NCI-H2081 (cell line): ENCODE data around the gene FRMPD1.
"Not testable (repeated sequence)": the region's sequence is repeated elsewhere in the genome, so short reads cannot be mapped to it uniquely, and the experiment has no call there.

Experiments
- DNase-seq, 2 experiments: peaks; one replicate each; lab custom pipeline; 2025; lab: John Stamatoyannopoulos, UW

FRMPD1 gene, protein sequence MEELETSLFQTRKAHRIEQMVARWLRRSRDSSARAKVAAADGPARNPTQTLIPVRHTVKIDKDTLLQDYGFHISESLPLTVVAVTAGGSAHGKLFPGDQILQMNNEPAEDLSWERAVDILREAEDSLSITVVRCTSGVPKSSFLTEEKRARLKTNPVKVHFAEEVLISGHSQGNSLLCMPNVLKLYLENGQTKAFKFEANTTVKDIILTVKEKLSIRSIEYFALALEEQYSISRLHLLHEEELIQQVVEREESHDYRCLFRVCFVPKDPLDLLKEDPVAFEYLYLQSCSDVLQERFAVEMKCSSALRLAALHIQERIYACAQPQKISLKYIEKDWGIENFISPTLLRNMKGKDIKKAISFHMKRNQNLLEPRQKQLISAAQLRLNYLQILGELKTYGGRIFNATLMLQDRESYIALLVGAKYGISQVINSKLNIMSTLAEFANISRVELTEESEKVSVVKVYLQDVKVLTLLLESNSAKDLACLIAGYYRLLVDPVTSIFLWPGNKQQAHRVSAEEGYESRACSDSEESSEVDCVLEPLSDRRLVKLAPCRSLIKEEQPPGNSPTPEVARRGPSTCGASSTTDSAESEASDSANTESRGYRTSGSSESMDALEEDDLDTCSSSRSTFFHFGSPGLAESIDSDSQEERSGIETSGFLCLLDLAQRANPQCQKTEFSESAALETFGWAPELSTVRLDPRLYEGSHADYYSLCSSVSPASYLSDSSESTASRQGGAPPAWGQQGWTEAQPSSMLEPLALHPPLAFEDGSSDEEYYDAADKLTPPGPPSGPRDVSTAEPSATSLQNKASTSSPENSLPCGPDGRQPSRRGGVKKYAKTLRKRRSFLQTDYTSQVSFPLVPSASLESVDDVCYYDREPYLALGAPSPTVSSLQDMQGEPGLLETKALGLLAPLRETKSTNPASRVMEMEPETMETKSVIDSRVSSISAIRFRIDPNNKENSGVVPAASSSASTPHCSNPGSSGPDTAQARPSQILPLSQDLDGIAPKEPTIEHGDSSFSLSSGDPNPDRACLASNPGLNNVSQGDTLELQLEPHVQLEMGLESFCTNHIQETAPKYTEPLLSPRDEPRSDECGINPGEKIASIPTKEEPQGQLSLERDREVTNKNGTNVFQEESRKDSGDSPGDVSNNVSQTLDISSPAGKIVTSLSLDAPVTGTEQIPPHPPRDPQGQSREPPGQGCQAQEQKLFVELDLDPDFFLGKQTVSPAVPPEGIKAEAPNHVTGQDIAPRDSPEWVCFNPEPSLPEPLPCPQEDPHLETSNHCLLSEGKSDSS (N-terminal part only)

DNA sequence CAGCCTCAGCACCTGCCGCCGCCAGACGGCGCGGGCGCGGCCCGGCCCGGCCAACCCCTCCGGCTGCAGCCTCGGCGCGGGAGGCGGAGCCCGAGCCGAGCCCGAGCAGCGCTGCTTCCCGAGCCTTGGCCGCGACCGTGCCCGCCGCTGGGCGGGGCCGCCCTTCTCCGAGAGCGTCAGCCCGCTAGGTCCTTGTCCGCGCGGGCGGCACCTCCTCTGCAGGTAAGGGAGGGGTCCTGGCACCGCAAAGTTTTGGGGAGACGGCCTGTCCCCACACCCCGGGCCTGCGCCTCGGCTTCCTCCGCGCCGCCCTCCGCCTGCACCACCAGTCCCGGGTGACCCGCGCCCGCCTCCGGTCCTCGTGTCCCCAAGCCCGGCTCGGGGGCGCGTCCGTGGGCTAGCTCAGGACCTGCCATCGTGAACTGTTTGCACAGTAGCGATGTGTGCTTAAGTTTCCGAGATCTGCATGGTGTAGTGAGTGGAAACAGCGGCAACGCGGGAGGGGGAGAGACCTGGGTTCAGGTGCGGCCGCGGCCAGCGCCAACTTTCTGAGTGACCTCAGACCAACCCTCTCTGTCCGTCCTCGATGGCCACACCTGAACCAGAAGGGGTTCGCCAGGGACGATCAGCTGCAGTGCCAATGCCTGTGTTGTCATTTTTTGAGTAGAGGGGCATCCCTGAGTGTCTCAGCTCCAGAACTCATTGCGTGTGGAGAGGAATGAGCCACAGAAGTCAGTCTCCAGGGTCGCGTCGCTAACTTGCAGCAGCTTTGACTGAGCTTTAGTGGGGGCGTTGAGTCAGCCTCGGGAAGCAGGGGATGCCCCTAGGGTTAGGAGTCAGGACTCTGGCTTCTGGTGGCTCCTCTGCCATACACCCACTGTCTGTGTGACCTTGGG is at the start of gene FRMPD1:
TSS of gene FRMPD1 (plus strand) at position 82 of the 896 bp plus-strand sequence. CDS start 41,688 bp downstream, outside the sequence.
- peak; percentile 53 to 82 for DNase-seq

DNA sequence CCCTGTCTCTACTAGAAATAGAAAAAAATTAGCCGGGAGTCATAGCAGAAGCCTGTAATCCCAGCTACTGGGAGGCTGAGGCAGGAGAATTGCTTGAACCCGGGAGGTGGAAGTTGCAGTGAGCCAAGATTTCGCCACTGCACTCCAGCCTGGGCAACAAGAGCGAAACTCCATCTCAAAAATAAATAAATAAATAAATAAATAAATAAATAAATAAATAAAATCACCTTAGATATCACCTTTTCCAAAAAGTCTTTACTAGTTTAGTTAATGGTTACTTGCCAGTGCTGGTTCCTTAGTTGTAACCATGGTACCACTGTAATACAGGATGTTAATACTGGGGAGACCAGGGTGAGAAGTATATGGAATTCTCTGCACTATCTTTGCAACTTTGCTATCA is 48.7 kb upstream of the FRMPD1 start:
- not testable (repeated sequence) for DNase-seq

DNA sequence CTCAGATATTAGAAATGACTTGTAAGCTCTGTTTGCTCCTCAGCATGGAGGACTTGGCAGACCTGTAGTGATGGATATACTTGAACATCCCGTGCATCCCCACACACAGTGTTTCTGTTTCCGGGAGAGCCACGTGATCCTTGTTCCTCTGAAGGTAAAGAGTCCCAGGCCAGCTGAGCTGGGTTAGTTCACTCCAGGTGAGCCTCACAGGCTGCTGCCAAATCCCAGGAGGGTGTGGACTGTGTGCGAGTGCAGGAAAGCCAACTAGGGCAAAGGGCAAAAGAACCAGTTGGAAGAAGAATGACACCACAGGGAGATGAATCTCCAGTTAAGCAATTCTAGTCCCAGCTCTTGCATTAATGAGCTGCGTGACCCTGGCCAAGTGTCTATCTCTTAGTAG is 47.9 kb upstream of the FRMPD1 start:
- DNase-seq: no peak

- no peak for DNase-seq
Observed at GRCh38 chr9:37604296-37604695, 46.5 kb upstream of the FRMPD1 start.

DNA sequence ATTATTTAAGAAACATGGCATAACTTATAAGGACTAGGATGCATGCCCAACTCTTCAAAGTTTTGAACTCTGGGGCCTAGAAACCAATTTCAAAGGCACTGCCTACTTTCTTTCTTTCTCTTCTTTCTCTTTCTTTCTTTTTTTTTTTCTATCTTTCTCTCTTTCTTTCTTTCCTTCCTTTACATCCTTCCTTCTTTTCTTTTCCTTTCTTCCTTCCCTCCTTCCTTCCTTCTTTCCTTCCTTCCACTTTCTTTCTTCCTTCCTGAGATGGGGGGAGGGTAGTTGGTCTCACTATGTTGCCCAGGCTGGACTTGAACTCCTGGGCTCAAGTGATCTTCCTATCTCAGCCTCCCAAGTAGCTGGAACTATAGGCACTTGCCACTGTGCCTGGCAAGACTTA is 42.5 kb upstream of the FRMPD1 start:
- DNase-seq: no peak

- no peak for DNase-seq
Observed at GRCh38 chr9:37609735-37610397, 40.9 kb upstream of the FRMPD1 start.

- no peak for DNase-seq
Observed at GRCh38 chr9:37611014-37611413, 39.7 kb upstream of the FRMPD1 start.

DNA sequence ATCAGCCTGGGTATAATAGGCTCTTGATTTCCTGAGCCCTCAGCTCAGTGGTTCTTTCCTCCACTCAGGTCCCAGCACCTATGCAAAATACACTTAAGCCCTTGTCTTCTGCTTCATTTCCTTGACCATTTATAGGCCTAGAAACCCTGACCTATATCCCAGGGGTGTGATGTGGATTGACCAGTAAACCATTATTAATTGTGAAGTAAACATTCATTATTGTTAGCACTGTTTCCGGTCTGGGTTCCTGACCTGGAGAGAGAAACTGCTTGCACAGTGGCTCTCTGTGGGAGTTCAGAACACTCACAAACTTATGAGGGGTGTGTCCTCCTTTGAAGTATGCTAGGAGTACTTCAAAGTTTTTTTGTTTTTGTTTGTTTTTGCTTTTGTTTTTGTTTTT is 38.8 kb upstream of the FRMPD1 start:
- no peak for DNase-seq

DNA sequence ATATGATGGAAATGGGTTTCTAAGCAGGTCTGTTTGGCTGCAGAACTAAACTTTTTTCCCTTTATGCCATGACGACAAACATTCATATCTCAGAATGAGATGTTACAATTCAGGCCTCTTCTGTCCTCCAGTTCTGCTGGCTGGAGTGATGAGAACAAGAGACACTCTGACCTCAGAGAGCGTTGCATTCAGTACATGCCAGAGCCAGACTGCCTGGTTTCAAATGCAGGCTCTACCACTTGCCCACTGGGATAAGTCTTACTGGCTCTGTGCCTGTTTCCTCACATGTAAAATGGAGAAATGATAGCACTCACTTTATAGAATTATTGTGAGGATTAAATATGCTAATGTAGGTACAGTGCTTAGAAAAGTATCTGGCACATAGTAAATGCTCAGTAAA is 33.6 kb upstream of the FRMPD1 start:
- no peak for DNase-seq

DNA sequence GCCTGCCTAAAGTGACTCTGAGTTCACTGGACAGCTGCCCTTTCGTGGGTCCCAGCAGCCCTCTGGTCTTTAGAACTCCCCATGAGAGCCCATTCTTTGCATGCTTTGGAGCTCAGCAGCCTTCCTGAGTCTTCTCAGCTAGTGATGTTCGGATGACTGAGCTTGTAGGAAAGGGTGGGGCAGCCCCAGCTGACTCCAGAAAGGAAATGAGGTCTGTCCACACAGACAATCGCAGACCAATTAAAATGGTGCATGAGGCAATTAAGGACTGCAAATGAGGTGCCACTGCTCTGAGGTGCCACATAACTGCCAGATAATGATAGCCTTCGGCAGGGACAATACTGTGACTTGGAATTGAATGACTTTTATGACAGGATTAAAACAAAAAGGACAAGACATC is 32.9 kb upstream of the FRMPD1 start:
- peak; percentile 32 to 85 for DNase-seq

- DNase-seq: peak in 1 of 2 experiments; percentile 16
Observed at GRCh38 chr9:37618817-37619216, 31.9 kb upstream of the FRMPD1 start.

DNA sequence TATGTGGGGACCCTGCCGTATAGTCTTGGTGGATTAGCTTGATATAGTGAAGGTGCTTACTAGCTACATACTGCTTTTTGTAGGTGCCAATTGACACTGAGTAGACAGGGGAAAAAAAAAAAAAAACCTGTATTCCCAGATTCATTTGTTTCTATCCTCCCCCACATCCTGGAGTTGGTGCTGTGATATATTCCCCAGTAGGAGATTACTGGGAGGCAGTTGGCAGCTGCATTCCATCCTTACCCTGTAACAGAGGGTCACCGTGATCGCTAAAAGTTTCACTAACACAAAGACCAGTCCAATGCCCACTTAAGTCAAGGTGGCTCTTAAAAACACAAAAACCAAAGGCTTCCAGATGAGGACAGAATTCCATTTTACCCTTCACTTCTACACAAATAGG is 30.9 kb upstream of the FRMPD1 start:
- DNase-seq: no peak

DNA sequence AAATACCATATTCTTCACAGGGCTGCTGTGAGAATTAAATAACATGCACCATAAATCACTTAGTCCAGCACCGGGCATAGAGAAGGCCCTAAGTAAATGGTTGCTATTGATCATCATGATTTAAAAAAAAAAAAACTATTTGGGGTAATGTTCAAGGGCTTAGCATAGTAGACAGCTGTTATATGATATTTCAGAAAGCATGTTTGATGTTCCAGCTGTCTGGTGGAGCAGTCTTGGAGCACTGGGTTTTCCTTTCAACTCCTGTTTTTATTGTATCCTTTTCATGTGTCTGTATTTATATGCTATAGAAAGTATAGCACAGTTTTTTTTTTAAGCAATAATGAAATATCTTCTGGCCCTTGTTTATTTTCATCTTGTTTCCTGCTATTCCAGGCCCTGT is 30.4 kb upstream of the FRMPD1 start:
- DNase-seq: no peak

DNA sequence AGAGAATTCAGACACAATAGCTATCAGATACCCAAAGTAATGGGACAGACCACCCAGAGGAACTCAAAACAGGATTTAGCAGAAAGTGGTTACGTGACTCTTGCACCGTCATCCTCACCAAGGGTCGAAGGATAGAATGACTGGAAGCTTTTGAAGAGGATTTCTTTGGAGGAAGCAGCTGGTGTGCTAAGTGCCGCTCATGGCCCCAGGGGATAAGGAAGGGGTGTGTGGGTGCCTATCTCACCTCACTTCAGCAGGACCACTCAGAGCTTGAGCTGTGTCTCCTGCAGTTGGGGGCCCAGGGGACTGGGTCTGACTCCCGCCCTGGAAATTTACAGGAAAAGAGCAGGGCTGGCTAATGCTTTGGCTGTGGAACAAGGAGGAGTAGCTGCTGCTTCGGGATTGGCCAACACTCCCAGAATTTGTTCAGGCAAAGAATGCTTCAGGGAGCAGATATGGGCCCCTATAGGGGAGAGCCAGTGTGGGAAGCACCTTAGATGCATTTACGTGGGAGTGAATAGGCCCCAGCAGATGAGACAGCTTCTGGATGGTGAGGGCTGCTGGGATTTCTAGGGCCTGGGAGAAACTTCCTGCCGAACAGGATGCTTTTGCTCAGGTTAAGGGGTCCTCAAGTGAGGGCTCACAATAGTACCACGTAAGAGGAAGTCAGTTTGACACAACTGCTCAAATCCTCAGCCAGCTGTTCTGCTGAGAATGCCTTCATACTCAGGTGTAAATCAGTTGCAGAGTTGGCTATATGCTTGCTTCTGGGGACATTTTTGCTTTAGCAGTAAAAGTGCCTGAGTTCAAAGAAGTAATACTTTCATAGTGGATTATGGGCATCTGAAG is 29.3 kb upstream of the FRMPD1 start:
- DNase-seq: no peak

GRCh38 chr9:37622462-37622861 is 28.3 kb upstream of the FRMPD1 start:
- no peak for DNase-seq

GRCh38 chr9:37623267-37623666 is 27.5 kb upstream of the FRMPD1 start:
- no peak for DNase-seq

DNA sequence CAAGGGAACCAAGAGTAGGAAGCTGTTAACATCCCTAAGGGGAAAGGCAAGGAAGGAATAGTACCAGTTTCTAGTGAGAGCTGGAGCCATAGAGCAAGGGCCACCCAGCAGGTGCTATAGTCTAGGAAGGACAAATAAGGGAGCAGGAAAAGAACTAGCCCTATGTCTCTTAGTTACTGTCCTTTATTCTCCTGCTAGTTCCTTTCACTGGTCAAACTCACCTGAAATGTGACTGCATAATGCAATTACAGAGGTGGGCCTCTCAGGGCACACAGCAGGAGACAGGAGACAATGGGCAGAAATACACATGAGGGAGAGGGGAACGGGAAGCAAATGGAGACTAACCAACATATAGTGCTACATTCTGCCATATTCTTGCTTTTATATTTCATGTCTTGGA is 26.7 kb upstream of the FRMPD1 start:
- no peak for DNase-seq

GRCh38 chr9:37625036-37625757 is 25.6 kb upstream of the FRMPD1 start:
- DNase-seq: no peak

- no peak for DNase-seq
Observed at GRCh38 chr9:37625758-37626147, 25.0 kb upstream of the FRMPD1 start.
